Ishikawa (cell line): ENCODE results near the gene DNAJC6.

Source experiments
- REST ChIP-seq: IDR thresholded peaks from 2 replicates; pipeline ENCODE4 v1.6.1; 2012; ENCODE audit warnings: low read depth, mild to moderate bottlenecking
- TEAD4 ChIP-seq: IDR thresholded peaks from 2 replicates; pipeline ENCODE4 v1.6.1; 2012
- YY1 ChIP-seq: IDR thresholded peaks from 2 replicates; pipeline ENCODE4 v1.6.1; 2012; ENCODE audit warnings: low read depth
- TF ChIP-seq, protein P1 (sequence below): IDR thresholded peaks from 2 replicates; pipeline ENCODE4 v1.6.1; 2012

DNA sequence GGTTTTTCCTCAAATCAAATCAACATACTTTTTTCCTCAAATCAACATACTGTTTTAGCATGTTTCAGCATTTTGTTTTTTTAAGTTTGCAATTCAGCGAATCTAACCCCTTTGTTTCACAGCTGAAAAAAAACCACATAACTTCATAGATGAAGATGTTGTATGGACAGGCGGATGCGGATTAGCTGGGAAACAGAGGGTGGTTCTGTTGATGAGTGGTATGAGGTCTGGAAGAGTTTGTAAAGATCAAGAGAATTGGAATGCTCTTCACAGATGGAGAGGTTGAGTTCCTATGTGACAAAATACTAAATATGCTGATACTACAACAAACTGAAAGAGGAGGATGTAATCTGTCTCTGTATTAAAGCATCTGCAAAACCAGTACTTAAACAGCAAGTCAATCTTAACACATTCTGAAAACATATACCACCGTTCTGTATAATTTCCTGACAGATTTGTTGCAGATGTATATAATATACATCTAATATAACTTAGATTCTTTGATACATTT, 100.5 kb downstream of the DNAJC6 start:
- no peak for TF ChIP-seq YY1
- TF ChIP-seq, protein P1, sequence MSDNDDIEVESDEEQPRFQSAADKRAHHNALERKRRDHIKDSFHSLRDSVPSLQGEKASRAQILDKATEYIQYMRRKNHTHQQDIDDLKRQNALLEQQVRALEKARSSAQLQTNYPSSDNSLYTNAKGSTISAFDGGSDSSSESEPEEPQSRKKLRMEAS = no peak
- TF ChIP-seq TEAD4 = no peak
- no peak for TF ChIP-seq REST
